HG03342 (cell line): Measurements from ENCODE around the gene HMCN2.

Experiments
- ATAC-seq: cut with Tn5 transposase; IDR thresholded peaks from one replicate; pipeline ENCODE4 v1.9.1; 2021; ENCODE audit warnings: mild to moderate bottlenecking, moderate library complexity; ENCODE audit not compliant: unreplicated experiment

The HMCN2 gene

GRCh38 chr9:130405657-130406257, 140.2 kb downstream of the HMCN2 start:
- no peak for ATAC-seq

- ATAC-seq, result no peak
These were observed 140.8 kb downstream of the HMCN2 start for GRCh38 chr9:130406278-130406895.

- no peak for ATAC-seq
These were observed 142.5 kb downstream of the HMCN2 start for GRCh38 chr9:130407916-130408663.

- no peak for ATAC-seq
These were observed 143.1 kb downstream of the HMCN2 start for GRCh38 chr9:130408669-130409068.

GRCh38 chr9:130409246-130409645, 143.7 kb downstream of the HMCN2 start:
- ATAC-seq, result no peak

- ATAC-seq, result no peak
These were observed 144.9 kb downstream of the HMCN2 start for GRCh38 chr9:130410443-130410842.

- no peak for ATAC-seq
These were observed 146.0 kb downstream of the HMCN2 start for GRCh38 chr9:130411566-130411915.

GRCh38 chr9:130414081-130414731, 148.6 kb downstream of the HMCN2 start:
- no peak for ATAC-seq

- no peak for ATAC-seq
These were observed 149.6 kb downstream of the HMCN2 start for GRCh38 chr9:130414910-130415746.

GRCh38 chr9:130417602-130418001, 152.0 kb downstream of the HMCN2 start:
- ATAC-seq, result no peak

- ATAC-seq, result no peak
These were observed 153.2 kb downstream of the HMCN2 start for GRCh38 chr9:130418776-130419175.

- no peak for ATAC-seq
These were observed 154.0 kb downstream of the HMCN2 start for GRCh38 chr9:130419521-130420035.

- ATAC-seq, result no peak
These were observed 155.7 kb downstream of the HMCN2 start for GRCh38 chr9:130421154-130421801.

GRCh38 chr9:130421802-130422276, 156.3 kb downstream of the HMCN2 start:
- ATAC-seq, result no peak

GRCh38 chr9:130422546-130422945, 157.0 kb downstream of the HMCN2 start:
- ATAC-seq, result no peak

- no peak for ATAC-seq
These were observed 157.7 kb downstream of the HMCN2 start for GRCh38 chr9:130423272-130423671.

- no peak for ATAC-seq
These were observed 159.3 kb downstream of the HMCN2 start for GRCh38 chr9:130424595-130425454.

GRCh38 chr9:130425741-130426466, 160.3 kb downstream of the HMCN2 start:
- ATAC-seq, result no peak

- ATAC-seq, result no peak
These were observed 160.9 kb downstream of the HMCN2 start for GRCh38 chr9:130426467-130426773.
